Muscle layer of colon (tissue), 2 donors: Measurements from ENCODE around the gene PRDM16.
"Not testable (repeated sequence)": the region's sequence is repeated elsewhere in the genome, so short reads cannot be mapped to it uniquely, and the experiment has no call there.

Source experiments
- H3K27ac ChIP-seq: one replicate; pipeline ENCODE4 v1.7.0; 2013; ENCODE audit warnings: low read depth, mild to moderate bottlenecking, low read length, moderate library complexity
- H3K27me3 ChIP-seq, 2 donors: one replicate each; pipeline ENCODE4 v1.7.0; 2013; ENCODE audit warnings: low read length in 2 of 2, mild to moderate bottlenecking in 2 of 2; ENCODE audit not compliant: insufficient read depth in 2 of 2, control insufficient read depth in 1 of 2
- H3K36me3 ChIP-seq: one replicate; pipeline ENCODE4 v1.7.0; 2013; ENCODE audit warnings: mild to moderate bottlenecking, low read length; ENCODE audit not compliant: insufficient read depth
- H3K4me1 ChIP-seq: one replicate; pipeline ENCODE4 v1.7.0; 2013; ENCODE audit warnings: mild to moderate bottlenecking, low read length; ENCODE audit not compliant: insufficient read depth
- H3K4me3 ChIP-seq, 2 donors: one replicate each; pipeline ENCODE4 v1.7.0; 2013; ENCODE audit warnings: low read length in 2 of 2, low read depth in 1 of 2, mild to moderate bottlenecking in 1 of 2, moderate library complexity in 1 of 2
- H3K9ac ChIP-seq: one replicate; pipeline ENCODE4 v1.7.0; 2013; ENCODE audit warnings: low read length
- H3K9me3 ChIP-seq: one replicate; pipeline ENCODE4 v1.7.0; 2013; ENCODE audit warnings: mild to moderate bottlenecking, low read length
- donor health status: abdominal sarcoma.
- donor health status: Adenocarcinoma of cecum.

The PRDM16 gene

GRCh38 chr1:3284691-3285090 lies 215.7 kb downstream of the PRDM16 start:
- Histone ChIP-seq H3K4me1 (no peaks in the 10 kb centered on the region), H3K4me3 (no peak overlapping the region), H3K27ac (no peak overlapping the region), H3K36me3 (no peaks in the 10 kb centered on the region), H3K9ac (no peak overlapping the region), H3K9me3 (no peaks in the 10 kb centered on the region), H3K27me3 (peaks cover 0 to 33% of the 10 kb centered on the region in 2 donors)

GRCh38 chr1:3285106-3285740 lies 216.2 kb downstream of the PRDM16 start:
- peaks cover 0 to 33% of the 10 kb centered on the region in 2 donors for H3K27me3 ChIP-seq
- no peak overlapping the region for H3K4me3 ChIP-seq
- H3K9ac ChIP-seq, result no peak overlapping the region
- H3K9me3 ChIP-seq, result no peaks in the 10 kb centered on the region
- H3K4me1 ChIP-seq, result no peaks in the 10 kb centered on the region
- H3K36me3 ChIP-seq, result no peaks in the 10 kb centered on the region
- H3K27ac ChIP-seq, result no peak overlapping the region

GRCh38 chr1:3287095-3287494 lies 218.1 kb downstream of the PRDM16 start:
- not testable (repeated sequence) for H3K4me1 ChIP-seq, H3K4me3 ChIP-seq, H3K9me3 ChIP-seq, H3K36me3 ChIP-seq, H3K27ac ChIP-seq, H3K9ac ChIP-seq
- peaks cover 0 to 30% of the 10 kb centered on the region in 2 donors for H3K27me3 ChIP-seq

- peaks cover 0 to 30% of the 10 kb centered on the region in 2 donors for H3K27me3 ChIP-seq
- no peak overlapping the region for H3K27ac ChIP-seq
- no peaks in the 10 kb centered on the region for H3K9me3 ChIP-seq
- no peaks in the 10 kb centered on the region for H3K36me3 ChIP-seq
- no peak overlapping the region for H3K4me3 ChIP-seq
- H3K9ac ChIP-seq, result no peak overlapping the region
- H3K4me1 ChIP-seq, result no peaks in the 10 kb centered on the region
Observed at GRCh38 chr1:3287656-3288160, 218.7 kb downstream of the PRDM16 start.

GRCh38 chr1:3289502-3289901 lies 220.5 kb downstream of the PRDM16 start:
- Histone ChIP-seq H3K27me3 (peaks cover 0 to 17% of the 10 kb centered on the region in 2 donors), H3K4me1 (no peaks in the 10 kb centered on the region), H3K9ac (no peak overlapping the region), H3K36me3 (no peaks in the 10 kb centered on the region), H3K4me3 (no peak overlapping the region), H3K9me3 (no peaks in the 10 kb centered on the region), H3K27ac (no peak overlapping the region)

GRCh38 chr1:3290438-3290837 lies 221.4 kb downstream of the PRDM16 start:
- Histone ChIP-seq H3K27ac (no peak overlapping the region), H3K36me3 (no peaks in the 10 kb centered on the region), H3K27me3 (peaks cover 0 to 21% of the 10 kb centered on the region in 2 donors), H3K9ac (no peak overlapping the region), H3K9me3 (no peaks in the 10 kb centered on the region), H3K4me3 (no peak overlapping the region), H3K4me1 (no peaks in the 10 kb centered on the region)

DNA sequence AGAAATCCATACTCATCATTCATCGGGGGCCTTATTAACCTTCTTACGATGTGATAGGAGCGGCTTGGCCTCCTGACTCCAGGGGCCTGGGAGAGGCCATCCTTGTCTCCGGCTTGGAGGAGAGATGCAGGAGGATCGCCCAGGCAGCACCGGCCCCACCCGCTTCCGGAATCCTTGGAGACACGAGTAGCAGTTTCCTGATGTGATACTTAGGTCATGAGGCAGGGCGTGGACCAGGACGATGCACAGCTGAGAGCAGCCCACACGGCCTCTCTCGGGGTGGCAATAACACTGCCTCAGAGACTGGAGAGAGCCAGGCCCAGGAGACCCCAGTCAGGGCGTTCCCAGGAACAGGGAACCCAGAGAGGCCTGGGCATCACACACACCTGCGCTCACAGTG lies 221.9 kb downstream of the PRDM16 start:
- Histone ChIP-seq H3K27me3 (peaks cover 0 to 25% of the 10 kb centered on the region in 2 donors), H3K4me3 (no peak overlapping the region), H3K27ac (no peak overlapping the region), H3K36me3 (no peaks in the 10 kb centered on the region), H3K9me3 (no peaks in the 10 kb centered on the region), H3K9ac (no peak overlapping the region), H3K4me1 (no peaks in the 10 kb centered on the region)

- no peaks in the 10 kb centered on the region for H3K36me3 ChIP-seq
- H3K9ac ChIP-seq, result no peak overlapping the region
- H3K27me3 ChIP-seq, result peaks cover 0 to 21% of the 10 kb centered on the region in 2 donors
- no peak overlapping the region for H3K27ac ChIP-seq
- H3K9me3 ChIP-seq, result no peaks in the 10 kb centered on the region
- H3K4me1 ChIP-seq, result no peaks in the 10 kb centered on the region
- no peak overlapping the region for H3K4me3 ChIP-seq
Observed at GRCh38 chr1:3292051-3292722, 223.2 kb downstream of the PRDM16 start.

DNA sequence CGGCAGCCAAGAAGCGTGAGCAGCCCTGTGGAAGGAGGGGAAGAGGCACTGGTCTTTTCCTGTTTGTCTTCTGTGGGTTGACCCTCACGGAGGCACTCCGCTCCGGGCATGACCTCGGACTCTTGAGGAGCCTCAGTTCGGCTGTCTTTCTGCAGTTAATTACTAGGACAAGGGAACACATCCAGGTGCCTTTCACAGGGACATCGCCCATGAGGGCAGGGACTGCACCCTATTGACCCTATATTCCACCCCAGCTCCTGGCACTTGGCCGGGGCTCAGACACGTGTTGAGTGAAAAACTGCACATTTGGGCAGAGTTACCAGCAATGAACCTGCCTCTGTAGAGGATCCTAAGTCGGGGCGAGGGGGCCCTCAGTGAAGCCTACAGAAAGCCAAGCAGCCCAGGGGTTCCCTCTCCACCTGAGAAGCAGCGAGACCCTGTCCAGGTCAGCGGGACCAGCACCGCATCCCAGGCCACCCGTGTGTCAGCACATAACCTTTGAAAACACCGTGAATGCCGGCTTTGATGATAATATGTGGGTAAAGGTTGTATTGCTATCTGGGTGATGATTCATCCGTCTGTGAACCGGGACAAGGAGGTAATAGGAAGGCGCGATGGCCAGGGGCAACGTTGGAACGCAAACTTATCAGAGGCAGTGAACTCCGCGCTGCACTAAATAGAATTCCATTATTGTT lies 224.0 kb downstream of the PRDM16 start:
- H3K27ac ChIP-seq, result no peak overlapping the region
- H3K9ac ChIP-seq, result no peak overlapping the region
- peaks cover 0 to 21% of the 10 kb centered on the region in 2 donors for H3K27me3 ChIP-seq
- H3K4me3 ChIP-seq, result no peak overlapping the region
- H3K4me1 ChIP-seq, result no peaks in the 10 kb centered on the region
- no peaks in the 10 kb centered on the region for H3K36me3 ChIP-seq
- no peaks in the 10 kb centered on the region for H3K9me3 ChIP-seq

DNA sequence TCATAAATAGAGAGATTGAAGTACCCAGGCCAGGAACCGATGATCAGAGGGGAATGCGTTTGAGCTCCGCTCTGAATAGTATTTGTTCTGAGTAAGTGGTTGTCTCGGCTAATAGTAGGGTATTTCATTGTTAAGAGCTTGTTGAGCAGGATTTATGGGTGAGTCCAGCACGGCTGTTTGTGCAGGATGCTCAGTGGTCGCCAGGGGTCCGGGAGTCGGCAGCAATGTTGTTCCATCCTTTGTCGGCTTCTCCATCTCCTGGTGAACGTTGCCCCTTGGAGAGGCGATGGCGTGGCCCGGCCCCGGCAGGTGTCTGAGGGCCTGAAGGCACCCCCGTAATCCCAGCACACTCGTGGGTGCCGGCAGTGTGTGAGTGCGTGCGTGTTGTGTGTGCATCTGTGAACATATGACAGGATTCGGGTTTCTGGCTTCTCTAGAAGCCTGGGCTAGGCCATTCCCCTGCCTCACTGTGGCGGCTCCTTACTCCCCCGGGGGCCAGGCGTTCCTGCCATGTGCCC lies 224.6 kb downstream of the PRDM16 start:
- Histone ChIP-seq H3K4me1 (no peaks in the 10 kb centered on the region), H3K9ac (no peak overlapping the region), H3K27ac (no peak overlapping the region), H3K9me3 (no peaks in the 10 kb centered on the region), H3K27me3 (peaks cover 0 to 21% of the 10 kb centered on the region in 2 donors), H3K4me3 (no peak overlapping the region), H3K36me3 (no peaks in the 10 kb centered on the region)

GRCh38 chr1:3294450-3294849 lies 225.4 kb downstream of the PRDM16 start:
- no peak overlapping the region for H3K27ac ChIP-seq
- no peaks in the 10 kb centered on the region for H3K9me3 ChIP-seq
- H3K36me3 ChIP-seq, result no peaks in the 10 kb centered on the region
- H3K4me3 ChIP-seq, result no peak overlapping the region
- peaks cover 0 to 13% of the 10 kb centered on the region in 2 donors for H3K27me3 ChIP-seq
- H3K4me1 ChIP-seq, result no peaks in the 10 kb centered on the region
- no peak overlapping the region for H3K9ac ChIP-seq
